ENCODE measurements around the gene ADGRG3.
"Not testable (repeated sequence)": the region's sequence is repeated elsewhere in the genome, so short reads cannot be mapped to it uniquely, and the experiment has no call there.

The ADGRG3 gene

DNA sequence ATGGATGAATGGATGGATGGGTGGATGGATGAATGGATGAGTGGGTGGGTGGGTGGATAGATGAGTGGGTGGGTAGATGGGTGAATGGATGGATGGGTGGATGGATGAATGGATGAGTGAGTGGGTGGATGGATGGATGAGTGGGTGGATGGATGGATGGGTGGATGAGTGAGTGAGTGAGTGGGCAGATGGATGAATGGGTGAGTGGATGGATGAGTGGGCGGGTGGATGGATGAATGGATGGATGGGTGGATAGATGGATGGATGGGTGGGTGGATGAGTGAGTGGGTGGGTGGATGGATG, 61.0 kb downstream of the ADGRG3 start:
- TF ChIP-seq, protein P1, sequence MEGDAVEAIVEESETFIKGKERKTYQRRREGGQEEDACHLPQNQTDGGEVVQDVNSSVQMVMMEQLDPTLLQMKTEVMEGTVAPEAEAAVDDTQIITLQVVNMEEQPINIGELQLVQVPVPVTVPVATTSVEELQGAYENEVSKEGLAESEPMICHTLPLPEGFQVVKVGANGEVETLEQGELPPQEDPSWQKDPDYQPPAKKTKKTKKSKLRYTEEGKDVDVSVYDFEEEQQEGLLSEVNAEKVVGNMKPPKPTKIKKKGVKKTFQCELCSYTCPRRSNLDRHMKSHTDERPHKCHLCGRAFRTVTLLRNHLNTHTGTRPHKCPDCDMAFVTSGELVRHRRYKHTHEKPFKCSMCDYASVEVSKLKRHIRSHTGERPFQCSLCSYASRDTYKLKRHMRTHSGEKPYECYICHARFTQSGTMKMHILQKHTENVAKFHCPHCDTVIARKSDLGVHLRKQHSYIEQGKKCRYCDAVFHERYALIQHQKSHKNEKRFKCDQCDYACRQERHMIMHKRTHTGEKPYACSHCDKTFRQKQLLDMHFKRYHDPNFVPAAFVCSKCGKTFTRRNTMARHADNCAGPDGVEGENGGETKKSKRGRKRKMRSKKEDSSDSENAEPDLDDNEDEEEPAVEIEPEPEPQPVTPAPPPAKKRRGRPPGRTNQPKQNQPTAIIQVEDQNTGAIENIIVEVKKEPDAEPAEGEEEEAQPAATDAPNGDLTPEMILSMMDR (IDR thresholded peaks at IDR 0.05; ENCODE audit: insufficient read depth, low read length, poor library complexity, severe bottlenecking) = no peak
- no peak for TF ChIP-seq EZH2phosphoT487 (conservative IDR thresholded peaks at IDR 0.05; ENCODE audit: low read length)
- peaks cover 8% of the 10 kb centered on the region; the same call in 1 of the 2 replicates for H3K9me3 ChIP-seq (ENCODE audit: insufficient read depth, low read length)
- no peaks in the 10 kb centered on the region for H3K79me2 ChIP-seq (ENCODE audit: insufficient read depth, low read length)
- H3K9me2 ChIP-seq (replicated peaks; ENCODE audit: insufficient read depth, low read length) = no peaks in the 10 kb centered on the region
- H3K4me3 ChIP-seq (ENCODE audit: insufficient read depth, low read length, poor library complexity, severe bottlenecking) = no peak overlapping the region
- no peak overlapping the region for H3K27ac ChIP-seq (ENCODE audit: low read depth, low read length)
- H3F3A ChIP-seq (ENCODE audit: insufficient read depth) = no peaks in the 10 kb centered on the region
- no peaks in the 10 kb centered on the region for H3K27me3 ChIP-seq (ENCODE audit: low read length)
- H3K4me2 ChIP-seq (ENCODE audit: low read depth, low read length, poor library complexity, severe bottlenecking) = no peak overlapping the region
- no peak overlapping the region for H2AFZ ChIP-seq (ENCODE audit: low read depth, low read length, severe bottlenecking)
- no peak overlapping the region for H3K9ac ChIP-seq (ENCODE audit: low read length)
- H3K36me3 ChIP-seq (ENCODE audit: low read length) = no peaks in the 10 kb centered on the region
- no peaks in the 10 kb centered on the region for H4K20me1 ChIP-seq (ENCODE audit: low read depth, low read length)

DNA sequence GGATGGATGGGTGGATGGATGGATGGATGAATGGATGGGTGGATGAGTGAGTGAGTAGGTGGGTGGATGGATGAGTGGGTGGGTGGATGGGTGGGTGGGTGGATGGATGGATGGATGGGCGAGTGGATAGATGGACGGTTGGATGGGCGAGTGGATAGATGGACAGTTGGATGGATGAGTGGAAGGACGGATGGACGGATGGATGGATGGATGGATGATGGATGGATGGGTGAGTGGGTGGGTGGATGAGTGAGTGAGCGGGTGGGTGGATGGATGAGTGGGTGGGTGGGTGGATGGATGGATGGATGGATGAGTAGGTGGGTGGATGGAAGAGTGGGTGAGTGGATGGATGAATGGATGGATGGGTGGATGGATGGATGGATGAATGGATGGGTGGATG, 61.7 kb downstream of the ADGRG3 start:
- not testable (repeated sequence) for H3K4me3 ChIP-seq (ENCODE audit: insufficient read depth, low read length, poor library complexity, severe bottlenecking); H3K79me2 ChIP-seq (ENCODE audit: insufficient read depth, low read length); H3K9ac ChIP-seq (ENCODE audit: low read length); H4K20me1 ChIP-seq (ENCODE audit: low read depth, low read length); H3K27me3 ChIP-seq (ENCODE audit: low read length); H2AFZ ChIP-seq (ENCODE audit: low read depth, low read length, severe bottlenecking); H3F3A ChIP-seq (ENCODE audit: insufficient read depth); H3K4me2 ChIP-seq (ENCODE audit: low read depth, low read length, poor library complexity, severe bottlenecking); H3K9me2 ChIP-seq (replicated peaks; ENCODE audit: insufficient read depth, low read length); H3K9me3 ChIP-seq (ENCODE audit: insufficient read depth, low read length); H3K27ac ChIP-seq (ENCODE audit: low read depth, low read length); H3K36me3 ChIP-seq (ENCODE audit: low read length)

DNA sequence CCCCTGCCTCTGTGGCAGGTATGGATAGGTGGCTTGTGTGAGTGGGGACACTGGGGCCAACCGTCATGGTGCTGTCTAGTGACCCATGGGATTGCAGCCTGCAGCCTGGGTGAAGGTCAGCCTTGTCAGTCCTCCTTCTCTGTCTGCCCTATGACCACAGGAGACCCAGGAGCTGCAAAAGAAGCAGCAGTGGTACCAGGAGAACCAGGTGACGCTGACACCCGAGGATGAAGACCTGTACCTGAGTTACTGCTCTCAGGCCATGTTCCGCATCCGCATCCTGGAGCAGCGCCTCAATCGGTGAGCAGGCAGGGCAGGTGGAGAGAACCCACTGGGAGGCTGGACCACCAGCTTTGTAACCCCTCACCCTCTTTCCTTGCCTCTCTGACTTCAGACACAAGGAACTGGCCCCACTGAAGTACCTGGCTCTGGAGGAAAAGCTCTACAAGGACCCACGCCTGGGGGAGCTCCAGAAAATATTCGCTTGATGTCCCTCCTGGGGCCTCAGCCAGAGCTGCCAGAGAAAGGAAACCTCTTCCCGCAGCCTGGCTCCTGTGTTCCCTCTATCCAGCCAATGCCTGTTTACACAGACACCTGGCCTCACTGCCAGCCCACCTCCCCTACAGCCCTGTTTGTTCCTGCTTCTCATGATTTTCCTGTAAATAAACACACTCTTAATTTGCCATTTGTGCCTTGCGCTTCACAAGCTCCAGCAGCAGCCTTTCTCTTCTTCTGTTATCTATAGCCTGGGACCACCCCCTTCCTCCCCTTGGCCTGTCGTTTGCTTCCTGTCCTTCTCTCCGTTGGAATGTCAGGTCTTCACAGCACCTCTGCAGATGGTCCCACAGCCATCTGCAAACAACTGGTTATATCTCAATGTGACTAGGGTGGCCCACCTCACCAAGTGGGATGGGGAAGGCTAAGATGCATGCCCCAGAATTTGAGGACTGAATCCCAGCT, 62.9 kb downstream of the ADGRG3 start:
- Histone ChIP-seq H3K79me2 (ENCODE audit: insufficient read depth, low read length) (no peaks in the 10 kb centered on the region), H3K9me3 (ENCODE audit: insufficient read depth, low read length) (peaks cover 8% of the 10 kb centered on the region; the same call in 1 of the 2 replicates), H3F3A (ENCODE audit: insufficient read depth) (no peaks in the 10 kb centered on the region), H3K4me3 (ENCODE audit: insufficient read depth, low read length, poor library complexity, severe bottlenecking) (no peak overlapping the region), H2AFZ (ENCODE audit: low read depth, low read length, severe bottlenecking) (no peak overlapping the region), H4K20me1 (ENCODE audit: low read depth, low read length) (no peaks in the 10 kb centered on the region), H3K27ac (ENCODE audit: low read depth, low read length) (no peak overlapping the region), H3K9ac (ENCODE audit: low read length) (no peak overlapping the region), H3K27me3 (ENCODE audit: low read length) (no peaks in the 10 kb centered on the region), H3K9me2 (replicated peaks; ENCODE audit: insufficient read depth, low read length) (no peaks in the 10 kb centered on the region), H3K4me2 (ENCODE audit: low read depth, low read length, poor library complexity, severe bottlenecking) (no peak overlapping the region), H3K36me3 (ENCODE audit: low read length) (no peaks in the 10 kb centered on the region)
- no peak for TF ChIP-seq EZH2phosphoT487 (conservative IDR thresholded peaks at IDR 0.05; ENCODE audit: low read length)
- TF ChIP-seq, protein P1 (IDR thresholded peaks at IDR 0.05; ENCODE audit: insufficient read depth, low read length, poor library complexity, severe bottlenecking) = no peak

DNA sequence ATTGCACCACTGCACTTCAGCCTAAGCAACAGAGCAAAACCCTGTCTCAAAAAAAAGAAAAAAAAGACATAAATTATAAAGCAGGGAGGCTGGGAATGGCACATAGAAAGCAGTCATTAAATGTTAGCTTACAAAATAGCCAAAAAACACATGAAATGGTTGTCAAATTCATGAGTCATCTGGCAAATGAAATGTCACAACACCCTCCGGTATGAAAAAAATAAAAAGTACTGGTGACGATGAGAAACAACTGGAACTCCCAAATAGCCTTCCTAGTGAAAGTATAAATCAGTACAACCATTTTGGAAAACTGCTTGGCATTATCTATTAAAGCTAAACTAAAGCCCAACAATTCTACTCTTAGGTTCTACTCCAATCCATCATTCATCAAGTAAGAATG, 63.9 kb downstream of the ADGRG3 start:
- no peaks in the 10 kb centered on the region for H3K36me3 ChIP-seq (ENCODE audit: low read length)
- TF ChIP-seq, protein P1 (IDR thresholded peaks at IDR 0.05; ENCODE audit: insufficient read depth, low read length, poor library complexity, severe bottlenecking) = no peak
- no peak for TF ChIP-seq EZH2phosphoT487 (conservative IDR thresholded peaks at IDR 0.05; ENCODE audit: low read length)
- no peaks in the 10 kb centered on the region for H3F3A ChIP-seq (ENCODE audit: insufficient read depth)
- H3K4me2 ChIP-seq (ENCODE audit: low read depth, low read length, poor library complexity, severe bottlenecking) = no peak overlapping the region
- no peaks in the 10 kb centered on the region for H3K9me2 ChIP-seq (replicated peaks; ENCODE audit: insufficient read depth, low read length)
- H4K20me1 ChIP-seq (ENCODE audit: low read depth, low read length) = no peaks in the 10 kb centered on the region
- no peak overlapping the region for H3K9ac ChIP-seq (ENCODE audit: low read length)
- H3K27ac ChIP-seq (ENCODE audit: low read depth, low read length) = no peak overlapping the region
- H3K79me2 ChIP-seq (ENCODE audit: insufficient read depth, low read length) = no peaks in the 10 kb centered on the region
- peaks cover 8% of the 10 kb centered on the region; the same call in 1 of the 2 replicates for H3K9me3 ChIP-seq (ENCODE audit: insufficient read depth, low read length)
- no peaks in the 10 kb centered on the region for H3K27me3 ChIP-seq (ENCODE audit: low read length)
- H2AFZ ChIP-seq (ENCODE audit: low read depth, low read length, severe bottlenecking) = no peak overlapping the region
- no peak overlapping the region for H3K4me3 ChIP-seq (ENCODE audit: insufficient read depth, low read length, poor library complexity, severe bottlenecking)

Data from SU-DHL-6 (cell line).